CD14-positive monocyte (primary cell): ENCODE results near the gene CDK17. TPM values are rescaled to one million over a fixed set of nuclear protein-coding genes. Genes with fewer than 3 reads are reported as not detected.

Experiments
- DNase-seq, 3 donors: peaks; one replicate each; pipeline ENCODE4 v3.0.0-alpha.2; 2011 to 2022
- H2AFZ ChIP-seq: 2 replicates; pipeline ENCODE4 v1.6.0; 2012; ENCODE audit warnings: mild to moderate bottlenecking, low read depth, low read length, inconsistent platforms; ENCODE audit not compliant: insufficient read depth, poor library complexity, severe bottlenecking
- H3K27ac ChIP-seq, 2 donors: 1 replicate in 1 of 2; 2 replicates in 1 of 2; pipeline ENCODE4 v1.5.1; 2012 to 2013; ENCODE audit warnings: low read length in 2 of 2, control low read depth in 1 of 2, inconsistent platforms in 1 of 2, low read depth in 1 of 2, mild to moderate bottlenecking in 1 of 2
- H3K27me3 ChIP-seq, 2 donors: one replicate each; pipeline versions ENCODE4 v1.6.0 to v1.6.1; 2011 to 2013; ENCODE audit warnings: low read length in 2 of 2; ENCODE audit not compliant: control insufficient read depth in 2 of 2, insufficient read depth in 2 of 2
- H3K36me3 ChIP-seq, 2 donors: replicated peaks in 1 of 2; 1 replicate in 1 of 2; 2 replicates in 1 of 2; pipeline versions ENCODE4 v1.5.1 to v1.6.1; 2012 to 2013; ENCODE audit warnings: low read length in 2 of 2, control low read depth in 1 of 2, inconsistent platforms in 1 of 2, mild to moderate bottlenecking in 1 of 2; ENCODE audit not compliant: insufficient read depth in 2 of 2, control insufficient read depth in 1 of 2
- H3K4me1 ChIP-seq, 2 donors: 1 replicate in 1 of 2; 2 replicates in 1 of 2; pipeline versions ENCODE4 v1.5.1 to v1.6.1; 2012 to 2013; ENCODE audit warnings: low read length in 2 of 2, control low read depth in 1 of 2, inconsistent platforms in 1 of 2, mild to moderate bottlenecking in 1 of 2, moderate library complexity in 1 of 2; ENCODE audit not compliant: insufficient read depth in 2 of 2, control insufficient read depth in 1 of 2
- H3K4me2 ChIP-seq: replicated peaks from 2 replicates; pipeline ENCODE3; 2012; ENCODE audit warnings: low read length, moderate library complexity, mild to moderate bottlenecking; ENCODE audit not compliant: poor library complexity, severe bottlenecking; ENCODE audit errors: extremely low read depth
- H3K4me3 ChIP-seq, 3 experiments: fragments of 200-600 bp in 1 of 3; sonication (generic) in 1 of 3; replicated peaks in 1 of 3; 1 replicate in 2 of 3; 2 replicates in 1 of 3; pipeline ENCODE4 v1.5.1; 2011 to 2013; ENCODE audit warnings: low read length in 3 of 3, mild to moderate bottlenecking in 3 of 3, control low read depth in 2 of 3, low read depth in 2 of 3, inconsistent platforms in 1 of 3, moderate library complexity in 1 of 3
- H3K79me2 ChIP-seq: 2 replicates; pipeline ENCODE4 v1.6.0; 2012; ENCODE audit warnings: mild to moderate bottlenecking, control low read depth, inconsistent platforms, low read length, moderate library complexity; ENCODE audit not compliant: insufficient read depth
- H3K9ac ChIP-seq: 2 replicates; pipeline ENCODE4 v1.6.0; 2017; ENCODE audit warnings: low read length, mild to moderate bottlenecking; ENCODE audit not compliant: insufficient read depth, poor library complexity, severe bottlenecking
- H3K9me3 ChIP-seq, 2 donors: replicated peaks in 1 of 2; 1 replicate in 1 of 2; 2 replicates in 1 of 2; pipeline versions ENCODE4 v1.5.1 to v1.6.1; 2012 to 2013; ENCODE audit warnings: low read length in 2 of 2, control low read depth in 1 of 2; ENCODE audit not compliant: control insufficient read depth in 1 of 2, insufficient read depth in 1 of 2
- H4K20me1 ChIP-seq: 2 replicates; pipeline ENCODE4 v1.6.0; 2012; ENCODE audit warnings: mild to moderate bottlenecking, low read length, control low read depth, moderate library complexity; ENCODE audit not compliant: insufficient read depth
- H3K27ac Mint-ChIP-seq, 7 donors: one replicate each; pipeline ENCODE4 v1.8.0; 2020; ENCODE audit warnings: mild to moderate bottlenecking in 7 of 7, mixed read lengths in 7 of 7, moderate library complexity in 6 of 7, inconsistent platforms in 2 of 7
- H3K27me3 Mint-ChIP-seq, 3 donors: one replicate each; pipeline ENCODE4 v1.8.0; 2021 to 2022; ENCODE audit warnings: low read depth in 3 of 3, mild to moderate bottlenecking in 3 of 3, mixed read lengths in 3 of 3, moderate library complexity in 3 of 3, inconsistent platforms in 1 of 3
- H3K36me3 Mint-ChIP-seq, 2 donors: one replicate each; pipeline ENCODE4 v1.8.0; 2020; ENCODE audit warnings: mixed read lengths in 2 of 2, inconsistent platforms in 1 of 2, mild to moderate bottlenecking in 1 of 2
- H3K4me1 Mint-ChIP-seq: one replicate; pipeline ENCODE4 v1.8.0; 2020; ENCODE audit warnings: mild to moderate bottlenecking, mixed read lengths
- H3K4me3 Mint-ChIP-seq, 2 donors: one replicate each; pipeline ENCODE4 v1.8.0; 2020; ENCODE audit warnings: mild to moderate bottlenecking in 2 of 2, mixed read lengths in 2 of 2, moderate library complexity in 1 of 2
- H3K9me3 Mint-ChIP-seq, 7 donors: one replicate each; pipeline ENCODE4 v1.8.0; 2020 to 2022; ENCODE audit warnings: mixed read lengths in 7 of 7, mild to moderate bottlenecking in 6 of 7, moderate library complexity in 6 of 7, inconsistent platforms in 2 of 7
- CTCF ChIP-seq: fragments of 200-600 bp; IDR thresholded peaks from one replicate; pipeline ENCODE4 v1.8.0; 2022; ENCODE audit warnings: antibody characterized with exemption, mild to moderate bottlenecking
- WGBS: methylation state at CpG from one replicate; pipeline ENCODE4 v1.1.5; 2013; ENCODE audit warnings: missing lambda C conversion rate; ENCODE audit not compliant: insufficient coverage; 5-methylcytosine and 5-hydroxymethylcytosine counted together
- intact Hi-C, 2 donors: fragments of 100-400 bp; cut with micrococcal nuclease; formaldehyde crosslinking; loops; one replicate each; pipeline versions ENCODE4 v1.15.0 to v1.15.1; 2023
- polyA plus RNA-seq, 3 donors: library from polyadenylated mRNA; depleted of rRNA in 1 of 3; unstranded in 2 of 3; stranded (reverse) in 1 of 3; fragments of 300-500 nt in 2 of 3; fragments of >200 nt in 1 of 3; fragmentation: Illumina TruSeq in 2 of 3; gene quantifications; 1 replicate in 2 of 3; 2 replicates in 1 of 3; pipeline ENCODE4 v1.2.3, GENCODE V29; 2012 to 2021

CDK17 gene
- polyA plus RNA-seq, 3 donors: 3.6 to 6.9 (median 6.4) TPM

DNA sequence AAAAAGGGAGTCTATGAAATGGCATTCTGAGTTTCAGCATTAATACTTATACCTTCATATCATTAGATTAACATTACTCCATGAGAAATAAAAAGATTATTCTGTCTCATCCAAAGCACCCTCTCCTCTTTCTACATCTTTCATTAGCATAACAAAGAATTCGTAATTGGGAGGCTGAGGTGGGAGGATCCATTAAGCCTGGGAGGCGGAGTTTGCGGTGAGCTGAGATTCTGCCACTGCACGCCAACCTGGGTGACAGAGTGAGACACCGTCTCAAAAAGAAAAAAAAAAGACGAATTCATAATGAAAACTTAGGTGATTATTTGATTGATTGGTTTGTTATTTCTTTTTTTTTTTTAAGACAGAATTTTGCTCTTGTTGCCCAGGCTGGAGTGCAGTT lies 1.8 kb upstream of the CDK17 start:
- DNase-seq: no peak
- no peak overlapping the region for H3K4me2 ChIP-seq
- peaks cover 26% of the 10 kb centered on the region for H3K79me2 ChIP-seq
- peaks cover 23 to 36% of the 10 kb centered on the region in 2 donors for H3K4me1 ChIP-seq
- no peak overlapping the region for H3K4me3 ChIP-seq
- no peak overlapping the region for H3K27ac Mint-ChIP-seq
- no peak for TF ChIP-seq CTCF
- no peak overlapping the region for H2AFZ ChIP-seq
- no peaks in the 10 kb centered on the region for H3K9me3 ChIP-seq
- no peak overlapping the region for H3K9ac ChIP-seq
- 96% methylated on average over 5 of the region's 6 CpGs for WGBS
- no peaks in the 10 kb centered on the region for H3K36me3 ChIP-seq
- intact Hi-C loops: loop anchor here (10.0 kb wide), 2 partner anchors 357 to 367 kb away; partner anchors contain the start of gene LTA4H (in 1 of the 2)
- peaks cover 0 to 2% (median 0%) of the 10 kb centered on the region in 7 donors for H3K9me3 Mint-ChIP-seq
- no peaks in the 10 kb centered on the region for H3K36me3 Mint-ChIP-seq
- no peak overlapping the region for H3K27ac ChIP-seq
- no peak overlapping the region for H3K4me3 Mint-ChIP-seq
- peaks cover 33% of the 10 kb centered on the region for H3K4me1 Mint-ChIP-seq
- H4K20me1 ChIP-seq: peaks cover 25% of the 10 kb centered on the region
- no peaks in the 10 kb centered on the region for H3K27me3 ChIP-seq
- no peaks in the 10 kb centered on the region for H3K27me3 Mint-ChIP-seq

- peak overlapping the region; percentile 84 to 85 (median 84) for H3K4me3 ChIP-seq
- peaks cover 33% of the 10 kb centered on the region for H3K79me2 ChIP-seq
- peaks cover 33% of the 10 kb centered on the region for H4K20me1 ChIP-seq
- no peaks in the 10 kb centered on the region for H3K36me3 ChIP-seq
- H3K9ac ChIP-seq: peak overlapping the region; percentile 43
- H3K9me3 ChIP-seq: no peaks in the 10 kb centered on the region
- Mint-ChIP-seq H3K9me3 (no peaks in the 10 kb centered on the region), H3K4me1 (peaks cover 35% of the 10 kb centered on the region), H3K36me3 (no peaks in the 10 kb centered on the region), H3K4me3 (peak overlapping the region; percentile 91 to 94), H3K27ac (peak overlapping the region; percentile 85 to 91 (median 88)), H3K27me3 (no peaks in the 10 kb centered on the region)
- H3K4me2 ChIP-seq: peak overlapping the region; percentile 88
- TF ChIP-seq CTCF: peak; percentile 62
- intact Hi-C loops: loop anchor here (10.0 kb wide), 2 partner anchors 356 to 366 kb away; partner anchors contain the start of gene LTA4H (in 1 of the 2)
- H3K27me3 ChIP-seq: no peaks in the 10 kb centered on the region
- H3K4me1 ChIP-seq: peaks cover 21 to 31% of the 10 kb centered on the region in 2 donors
- H3K27ac ChIP-seq: peak overlapping the region; percentile 89 to 91
- 0% methylated on average over 1 of the region's 18 CpGs for WGBS
- peak overlapping the region; percentile 90 for H2AFZ ChIP-seq
- peak in 2 of 3 donors; percentile 47 to 52 for DNase-seq
These were observed 1.0 kb upstream of the CDK17 start for GRCh38 chr12:96401076-96401871.
